GM12865 (cell line): ENCODE data around the gene OR2T34.
A peak's percentile ranks its signal among the peaks of the same experiment; 100 is the strongest.

Experiments
- DNase-seq: peaks from one replicate; pipeline ENCODE4 v3.0.0; 2010; ENCODE audit warnings: low read depth
- H3K4me3 ChIP-seq: 2 replicates; pipeline ENCODE4 v1.5.1; 2011; ENCODE audit warnings: mild to moderate bottlenecking, low read depth, low read length, control low read depth
- CTCF ChIP-seq: IDR thresholded peaks from 2 replicates; pipeline ENCODE4 v1.5.1; 2011; ENCODE audit warnings: low read length, control low read depth, low read depth, inconsistent platforms; ENCODE audit not compliant: insufficient read depth; ENCODE audit errors: missing control alignments

Gene OR2T34

GRCh38 chr1:248599396-248599795 lies 24.8 kb upstream of the OR2T34 start:
- H3K4me3 ChIP-seq: no peak overlapping the region
- TF ChIP-seq CTCF: no peak
- peak; percentile 23 for DNase-seq

GRCh38 chr1:248597589-248597988 lies 23.0 kb upstream of the OR2T34 start, which contains the start of gene OR2T10:
Gene OR2T10 (minus strand): TSS chr1:248597700. CDS start chr1:248593768, 3,932 bp downstream.
- TF ChIP-seq CTCF: no peak
- no peak within 1 kb of the TSS for H3K4me3 ChIP-seq
- DNase-seq: no peak

GRCh38 chr1:248596615-248597014 lies 22.1 kb upstream of the OR2T34 start:
- peak; percentile 32 for DNase-seq
- no peak overlapping the region for H3K4me3 ChIP-seq
- TF ChIP-seq CTCF: no peak

GRCh38 chr1:248593226-248593625 lies 18.7 kb upstream of the OR2T34 start:
- H3K4me3 ChIP-seq: no peak overlapping the region
- no peak for TF ChIP-seq CTCF

GRCh38 chr1:248592655-248593054 lies 18.1 kb upstream of the OR2T34 start:
- no peak for DNase-seq
- TF ChIP-seq CTCF: no peak
- H3K4me3 ChIP-seq: no peak overlapping the region

More at GRCh38 chr1:248593226-248593625, 18.7 kb upstream of the OR2T34 start:
- DNase-seq: no peak

- no peak for TF ChIP-seq CTCF
- no peak for DNase-seq
Measured at GRCh38 chr1:248590055-248590454, 15.5 kb upstream of the OR2T34 start.

GRCh38 chr1:248589334-248589733 lies 14.8 kb upstream of the OR2T34 start:
- no peak for TF ChIP-seq CTCF
- no peak overlapping the region for H3K4me3 ChIP-seq
- DNase-seq: peak; percentile 13

More at GRCh38 chr1:248590055-248590454, 15.5 kb upstream of the OR2T34 start:
- no peak overlapping the region for H3K4me3 ChIP-seq
